ENCODE data around the gene CALHM5. TPM values are rescaled to one million over a fixed set of nuclear protein-coding genes. Genes with fewer than 3 reads are reported as not detected.

Gene CALHM5
- total RNA-seq, 1 donor from 2014 or later = not detected

DNA sequence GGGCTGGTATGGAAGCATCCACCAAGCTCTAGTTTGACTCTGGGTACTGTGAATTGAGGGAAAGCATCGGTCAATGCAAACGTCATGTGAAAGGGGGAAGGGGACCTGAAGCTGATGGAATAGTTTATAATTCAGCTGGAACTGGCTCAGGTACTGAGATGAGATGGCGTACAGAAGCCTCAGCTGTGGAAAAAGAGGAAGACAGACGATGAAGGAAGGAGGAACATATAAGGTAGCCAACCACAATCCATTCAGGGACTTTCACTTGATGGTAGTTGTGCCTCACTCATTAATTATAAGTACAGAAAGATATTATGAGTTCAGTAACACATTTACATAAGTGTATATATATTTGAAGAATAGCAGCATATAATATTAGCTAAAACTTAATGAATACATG lies 2.7 kb downstream of the CALHM5 start:
- Mint-ChIP-seq H3K36me3 (ENCODE audit: low read depth) (no peaks in the 10 kb centered on the region), H3K27me3 (peaks cover 4% of the 10 kb centered on the region), H3K27ac (no peak overlapping the region), H3K4me3 (no peak overlapping the region), H3K4me1 (peaks cover 15% of the 10 kb centered on the region), H3K9me3 (peaks cover under 1% of the 10 kb centered on the region)
- ChIA-PET CTCF (interaction anchor here (0.6 to 1.7 kb wide), 3 partner anchors 21 to 226 kb away, joined by 3 to 7 read pairs (median 3); no protein-coding TSS in a partner anchor), POLR2A (no interaction called here)
- no peak for DNase-seq
- intact Hi-C loops (cut with micrococcal nuclease) = no loop called here
- no peak for TF ChIP-seq CTCF (IDR thresholded peaks at IDR 0.05)
- no peak for ATAC-seq (ENCODE audit: low read depth)

DNA sequence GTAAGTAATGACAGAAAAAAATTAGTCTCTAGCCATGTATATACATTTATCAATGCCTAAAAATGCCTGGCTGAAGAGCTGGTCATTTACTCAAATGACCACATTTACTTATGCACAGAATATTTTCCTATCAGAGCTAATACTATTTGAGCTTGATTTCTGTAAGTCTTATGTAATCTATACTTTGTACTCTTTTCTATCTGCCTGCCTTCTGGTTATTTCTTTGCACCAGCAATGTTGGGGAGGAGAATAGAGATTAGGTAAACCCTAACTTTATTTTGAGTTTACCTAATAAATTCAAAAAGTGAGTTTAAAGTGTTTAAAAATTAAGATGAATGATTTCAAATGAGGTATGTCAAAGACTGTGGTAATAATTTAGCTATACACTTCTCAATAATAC lies 3.7 kb downstream of the CALHM5 start:
- no peaks in the 10 kb centered on the region for H3K9me3 Mint-ChIP-seq
- H3K27ac Mint-ChIP-seq = no peak overlapping the region
- no peak for DNase-seq
- H3K27me3 Mint-ChIP-seq = peaks cover 4% of the 10 kb centered on the region
- no peaks in the 10 kb centered on the region for H3K36me3 Mint-ChIP-seq (ENCODE audit: low read depth)
- H3K4me3 Mint-ChIP-seq = no peak overlapping the region
- intact Hi-C loops (cut with micrococcal nuclease) = no loop called here
- CTCF ChIA-PET = interaction anchor here (1.2 to 1.8 kb wide), 3 partner anchors 19 to 227 kb away, joined by 4 to 7 read pairs (median 5); no protein-coding TSS in a partner anchor
- no peak for TF ChIP-seq CTCF (IDR thresholded peaks at IDR 0.05)
- peaks cover 15% of the 10 kb centered on the region for H3K4me1 Mint-ChIP-seq
- ATAC-seq (ENCODE audit: low read depth) = no peak
- POLR2A ChIA-PET = no interaction called here

- intact Hi-C loops (cut with micrococcal nuclease) = no loop called here
- ChIA-PET CTCF (interaction anchor here (2.4 kb wide), 1 partner anchor 16 kb away, joined by 6 read pairs; no protein-coding TSS in a partner anchor), POLR2A (no interaction called here)
- H3K9me3 Mint-ChIP-seq = no peaks in the 10 kb centered on the region
- DNase-seq (no peak), ATAC-seq (ENCODE audit: low read depth) (no peak)
- no peak overlapping the region for H3K27ac Mint-ChIP-seq
- no peaks in the 10 kb centered on the region for H3K36me3 Mint-ChIP-seq (ENCODE audit: low read depth)
- H3K4me1 Mint-ChIP-seq = peaks cover 5% of the 10 kb centered on the region
- TF ChIP-seq CTCF (IDR thresholded peaks at IDR 0.05) = no peak
- H3K4me3 Mint-ChIP-seq = no peak overlapping the region
- peaks cover 4% of the 10 kb centered on the region for H3K27me3 Mint-ChIP-seq
Measured at GRCh38 chr6:116518621-116519368, 7.4 kb downstream of the CALHM5 start.

DNA sequence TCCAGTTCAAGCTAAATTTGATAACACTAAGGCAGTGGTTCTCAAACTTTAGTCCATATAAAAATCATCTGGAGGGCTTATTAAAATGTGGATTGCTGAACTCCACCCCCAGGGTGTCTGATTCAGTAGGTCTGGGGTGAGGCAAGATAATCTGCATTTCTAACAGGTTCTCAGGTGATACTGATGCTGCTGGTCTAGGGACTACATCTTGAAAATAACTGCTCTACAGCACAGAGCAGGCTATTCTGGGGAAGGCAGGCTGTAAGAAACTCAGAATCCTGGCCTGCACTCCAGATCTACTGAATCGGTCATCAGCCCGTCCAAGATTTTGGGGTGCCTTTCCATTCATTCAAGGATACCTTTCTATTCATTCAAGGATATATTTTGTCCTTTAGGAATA lies 11.5 kb downstream of the CALHM5 start:
- DNase-seq (no peak), ATAC-seq (ENCODE audit: low read depth) (no peak)
- H3K9me3 Mint-ChIP-seq = no peaks in the 10 kb centered on the region
- H3K27me3 Mint-ChIP-seq = peaks cover 4% of the 10 kb centered on the region
- no peak overlapping the region for H3K27ac Mint-ChIP-seq
- no peak overlapping the region for H3K4me3 Mint-ChIP-seq
- ChIA-PET CTCF (no interaction called here), POLR2A (no interaction called here)
- no peaks in the 10 kb centered on the region for H3K4me1 Mint-ChIP-seq
- intact Hi-C loops (cut with micrococcal nuclease) = no loop called here
- no peaks in the 10 kb centered on the region for H3K36me3 Mint-ChIP-seq (ENCODE audit: low read depth)
- no peak for TF ChIP-seq CTCF (IDR thresholded peaks at IDR 0.05)

DNA sequence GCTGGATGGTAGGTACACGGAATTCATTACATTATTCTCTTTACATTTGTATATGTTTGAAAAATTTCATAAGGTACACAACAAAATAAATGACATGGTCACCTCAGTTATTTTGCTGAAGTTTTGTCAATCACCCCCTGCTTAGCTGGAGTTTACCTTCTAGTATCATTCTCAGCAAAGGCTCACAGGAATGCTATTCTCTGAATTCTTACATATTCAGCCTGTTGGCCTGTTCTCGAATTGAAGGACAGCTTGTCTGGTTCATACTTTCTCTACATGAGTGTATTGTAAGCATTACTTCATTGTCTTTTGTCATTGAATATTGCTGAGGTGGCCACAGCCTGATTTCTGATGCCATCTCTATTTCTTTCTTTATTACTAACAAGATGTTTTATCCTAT lies 12.8 kb downstream of the CALHM5 start:
- DNase-seq (no peak), ATAC-seq (ENCODE audit: low read depth) (no peak)
- TF ChIP-seq CTCF (IDR thresholded peaks at IDR 0.05) = no peak
- CTCF ChIA-PET = interaction anchor here (0.9 to 1.2 kb wide), 2 partner anchors 10 to 236 kb away, joined by 3 to 4 read pairs; no protein-coding TSS in a partner anchor
- Mint-ChIP-seq H3K4me3 (no peak overlapping the region), H3K27me3 (no peaks in the 10 kb centered on the region), H3K27ac (no peak overlapping the region), H3K36me3 (ENCODE audit: low read depth) (no peaks in the 10 kb centered on the region), H3K4me1 (no peaks in the 10 kb centered on the region), H3K9me3 (no peaks in the 10 kb centered on the region)
- POLR2A ChIA-PET = no interaction called here
- intact Hi-C loops (cut with micrococcal nuclease) = no loop called here

Measured in activated B cell treated with CpG ODN at 0.5 μM for 24 hours (primary cell).